GM19324 (cell line): ENCODE results near the gene BORCS8.
"Not testable (repeated sequence)": the region's sequence is repeated elsewhere in the genome, so short reads cannot be mapped to it uniquely, and the experiment has no call there.

Experiments used
- ATAC-seq: cut with Tn5 transposase; IDR thresholded peaks from one replicate; pipeline ENCODE4 v1.9.1; 2021; ENCODE audit warnings: mild to moderate bottlenecking, moderate library complexity; ENCODE audit not compliant: unreplicated experiment, low FRiP score

Gene BORCS8

GRCh38 chr19:19185853-19186740 lies 5.9 kb downstream of the BORCS8 start:
- ATAC-seq, result no peak

DNA sequence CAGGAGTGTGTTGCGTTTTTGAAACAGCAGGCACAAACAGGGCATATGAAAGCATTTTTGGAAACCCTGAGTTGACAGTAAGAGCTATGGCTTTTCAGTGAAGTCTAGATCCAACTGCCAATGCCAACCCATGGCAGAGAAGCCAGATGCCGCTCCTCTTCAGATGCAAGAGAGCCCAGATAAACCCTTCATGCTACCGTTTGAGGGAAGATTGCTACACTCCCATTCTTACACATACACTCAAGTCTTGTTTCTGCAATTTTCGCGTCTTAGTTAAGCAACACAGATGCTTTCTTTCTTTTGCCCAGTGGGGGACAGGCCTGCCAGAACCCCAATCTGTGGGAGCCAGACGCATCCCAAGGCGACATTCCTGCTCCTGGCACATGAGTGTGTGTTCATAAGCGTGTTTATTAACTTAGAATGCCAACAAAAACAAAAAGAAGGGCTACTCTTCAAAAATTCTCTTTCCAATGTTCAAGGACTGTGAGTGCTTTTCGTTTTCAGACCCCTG lies 10.4 kb downstream of the BORCS8 start:
- no peak for ATAC-seq

DNA sequence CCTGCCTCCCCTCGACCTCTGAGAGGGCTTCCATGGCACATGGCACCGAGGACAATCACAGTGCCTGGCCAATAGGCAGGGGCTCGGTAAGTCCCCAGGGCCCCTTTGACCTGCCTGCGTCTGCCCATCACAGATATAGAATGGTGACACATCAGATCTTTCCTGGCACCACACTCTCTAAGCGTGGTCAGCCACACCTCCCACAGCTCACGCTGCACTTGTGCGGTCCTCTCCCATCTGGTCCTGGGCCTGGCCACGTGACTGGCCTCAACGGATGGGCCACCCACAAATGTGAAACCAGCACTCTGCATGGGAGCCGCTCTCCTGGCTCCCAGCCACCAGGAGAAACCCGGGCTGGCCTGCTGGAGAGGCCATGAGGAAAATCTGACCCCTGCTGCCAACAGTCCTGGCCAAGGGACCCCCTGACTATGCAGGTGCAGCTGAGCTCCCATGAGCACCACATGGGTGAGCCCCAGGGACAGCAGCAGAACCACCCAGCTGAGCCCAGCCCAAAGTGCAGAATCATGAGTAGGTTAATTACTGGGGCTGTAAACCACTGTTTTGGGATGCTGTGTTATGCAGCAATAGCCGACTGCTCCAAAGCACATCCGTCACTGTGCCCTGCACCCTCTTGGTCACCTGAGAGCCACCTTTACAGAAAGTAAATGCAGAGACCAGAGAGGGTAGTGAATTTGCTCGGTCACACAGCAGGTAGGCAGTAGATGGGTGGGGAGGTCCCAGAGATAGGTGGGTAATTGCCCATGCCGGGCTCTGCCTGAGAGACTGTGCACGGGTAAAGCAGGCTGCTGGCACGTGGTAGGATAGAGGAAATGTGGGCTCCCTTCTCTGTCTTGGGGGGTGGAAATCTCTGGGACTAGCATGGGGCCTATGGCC lies 12.2 kb downstream of the BORCS8 start:
- no peak for ATAC-seq

DNA sequence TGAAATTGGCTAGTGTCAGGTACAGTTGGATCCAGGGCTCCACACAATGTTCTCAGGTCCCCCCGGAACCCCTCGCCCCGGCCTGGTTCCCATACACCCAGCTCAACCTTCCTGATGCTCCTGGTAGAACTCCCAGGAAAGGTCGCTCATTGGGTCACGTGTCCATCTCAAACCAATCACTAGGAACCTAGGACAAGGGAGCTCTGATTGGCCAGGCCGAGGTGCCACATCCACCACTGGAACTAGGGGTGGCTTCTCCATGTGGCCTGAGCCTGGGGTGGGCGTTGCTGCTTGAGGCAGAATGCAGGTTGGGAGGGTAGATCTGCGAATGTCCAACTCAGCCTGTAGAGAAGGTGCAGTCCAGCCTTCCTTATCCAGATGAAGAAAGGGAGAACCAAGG lies 15.0 kb downstream of the BORCS8 start:
- ATAC-seq, result no peak

GRCh38 chr19:19173243-19173642 lies 18.7 kb downstream of the BORCS8 start:
- not testable (repeated sequence) for ATAC-seq

DNA sequence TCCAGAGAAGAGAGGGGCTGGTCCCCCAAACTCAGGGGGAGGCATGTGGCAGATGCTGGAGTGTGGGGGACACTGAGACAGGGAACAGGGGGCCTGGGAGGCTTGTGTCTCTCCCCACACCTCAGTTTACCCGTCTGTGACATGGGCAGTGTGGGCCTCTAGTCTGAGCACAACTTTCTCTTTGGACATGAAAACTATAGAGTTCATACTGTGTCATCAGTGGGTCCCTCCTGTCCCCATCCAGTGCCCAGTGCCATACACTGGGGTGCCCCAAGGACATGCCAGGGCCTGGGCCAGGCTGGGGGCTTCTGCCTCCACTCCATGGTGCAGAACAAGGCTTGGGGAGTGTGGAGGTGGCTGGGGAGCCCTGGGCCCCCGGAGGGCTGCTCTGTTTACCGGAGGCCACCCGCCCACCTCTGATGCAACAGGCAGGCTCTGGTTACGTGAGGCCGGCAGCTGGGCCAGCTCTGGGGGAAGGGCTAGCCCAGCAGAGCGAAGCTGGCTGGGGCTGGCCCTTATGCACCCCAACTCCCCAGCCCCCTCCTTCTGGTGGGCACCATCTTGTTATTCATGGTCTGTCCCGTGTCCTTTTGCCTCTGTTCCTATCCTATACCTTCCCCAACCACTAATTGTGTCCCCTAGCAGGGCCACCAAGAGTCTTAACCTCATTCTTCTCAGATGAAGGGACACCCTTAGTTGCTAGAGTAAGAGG lies 20.0 kb downstream of the BORCS8 start:
- no peak for ATAC-seq

GRCh38 chr19:19170873-19171672 lies 20.9 kb downstream of the BORCS8 start:
- ATAC-seq, result no peak

DNA sequence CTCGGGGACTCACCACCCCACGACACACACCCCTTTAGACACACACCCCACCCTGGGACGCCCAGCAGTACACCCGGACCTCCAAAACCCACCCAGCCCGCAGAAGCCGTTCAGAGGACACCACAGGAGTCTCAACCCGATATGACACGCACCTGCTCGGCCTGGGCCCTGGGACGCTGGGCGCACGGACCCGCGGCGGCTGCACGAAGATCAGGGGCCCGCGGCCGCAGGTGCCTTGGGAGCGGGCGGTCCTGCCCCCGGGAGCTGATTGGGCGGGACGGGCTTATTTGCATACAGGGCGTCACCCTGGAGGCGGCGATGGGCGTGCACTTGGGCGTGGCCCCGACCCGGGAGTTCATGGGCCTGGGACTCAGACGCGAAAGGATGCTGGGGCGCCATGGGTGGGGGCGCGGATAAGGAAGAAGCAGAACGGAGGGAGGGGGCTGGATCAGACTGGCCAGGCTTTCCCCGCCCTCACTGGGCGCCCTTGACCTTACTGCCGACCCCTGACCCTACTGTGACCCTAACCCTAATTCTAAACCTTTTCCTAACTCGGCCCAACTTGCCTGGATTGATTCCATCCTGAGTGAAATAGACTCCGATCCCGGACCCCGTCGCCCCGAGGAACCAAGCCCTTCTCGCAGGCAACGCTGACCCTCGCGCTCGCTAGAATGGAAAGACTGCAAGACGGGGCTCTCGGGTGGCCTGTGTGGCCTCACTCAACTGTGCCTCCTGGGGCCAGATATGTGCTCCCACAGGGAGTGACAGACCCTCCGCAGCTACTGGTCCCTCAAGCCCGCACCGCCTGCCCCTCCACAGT lies 21.7 kb downstream of the BORCS8 start, which contains the start of gene MEF2B:
Gene MEF2B, minus strand, starts transcription at position 211 of the 820 bp plus-strand sequence. CDS start 19,528 bp downstream, outside the sequence.
- peak; percentile 85 for ATAC-seq

DNA sequence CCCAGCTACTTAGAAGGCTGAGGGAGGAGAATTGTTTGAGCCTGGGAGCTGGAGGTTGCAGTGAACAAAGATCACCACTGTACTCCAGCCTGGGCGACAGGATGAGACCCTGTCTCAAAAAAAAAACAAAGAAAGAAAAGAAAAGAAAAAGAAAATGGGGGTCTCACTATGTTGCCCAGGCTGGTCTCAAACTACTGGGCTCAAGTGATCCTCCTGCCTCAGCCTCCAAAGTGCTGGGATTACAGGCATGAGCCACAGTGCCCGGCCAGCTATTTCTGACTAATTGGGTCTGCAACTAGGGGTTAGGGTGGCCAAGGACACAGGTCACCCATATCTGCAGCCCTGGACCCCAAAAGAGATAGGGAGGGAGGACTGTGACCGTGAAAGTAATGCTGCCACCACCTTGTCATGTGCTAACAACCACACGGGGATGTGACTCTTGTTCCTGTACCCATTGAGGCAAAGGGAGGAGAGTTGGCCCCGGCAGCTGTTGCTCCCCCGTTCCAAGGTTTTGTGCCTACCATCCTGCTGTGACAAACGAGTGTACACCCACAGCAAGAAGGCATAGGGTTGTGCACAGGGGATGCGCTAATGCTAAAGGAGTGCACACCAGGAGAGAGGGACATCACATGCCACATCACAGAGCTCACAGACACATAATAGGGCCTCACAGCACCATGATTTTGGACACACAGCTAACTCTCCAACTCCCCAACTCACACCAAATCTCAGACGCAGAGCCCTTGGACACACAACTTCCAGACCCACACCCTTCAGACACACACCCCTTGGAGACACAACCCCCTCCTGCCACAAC lies 22.5 kb downstream of the BORCS8 start:
- no peak for ATAC-seq

DNA sequence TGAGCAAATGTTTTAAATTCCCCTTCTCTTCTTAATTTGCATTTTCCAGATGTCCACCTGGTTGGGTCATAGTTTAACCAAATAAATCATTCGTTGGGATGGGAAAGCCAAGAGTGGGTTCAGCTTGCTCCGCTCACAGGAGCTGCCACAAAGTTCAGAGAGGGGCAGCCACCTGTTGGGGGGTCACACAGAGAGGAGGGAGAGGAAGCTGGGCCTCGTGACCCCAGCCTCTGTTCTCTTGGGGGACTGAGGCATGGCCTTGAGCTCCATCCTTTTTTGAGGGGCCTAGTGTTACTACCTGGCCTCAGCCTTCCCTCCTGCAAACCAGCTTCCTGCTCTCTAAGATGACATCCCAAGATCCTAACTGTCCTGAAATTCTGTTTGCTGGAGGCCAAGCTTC lies 24.3 kb downstream of the BORCS8 start:
- ATAC-seq, result no peak

GRCh38 chr19:19165396-19165795 lies 26.6 kb downstream of the BORCS8 start:
- no peak for ATAC-seq

DNA sequence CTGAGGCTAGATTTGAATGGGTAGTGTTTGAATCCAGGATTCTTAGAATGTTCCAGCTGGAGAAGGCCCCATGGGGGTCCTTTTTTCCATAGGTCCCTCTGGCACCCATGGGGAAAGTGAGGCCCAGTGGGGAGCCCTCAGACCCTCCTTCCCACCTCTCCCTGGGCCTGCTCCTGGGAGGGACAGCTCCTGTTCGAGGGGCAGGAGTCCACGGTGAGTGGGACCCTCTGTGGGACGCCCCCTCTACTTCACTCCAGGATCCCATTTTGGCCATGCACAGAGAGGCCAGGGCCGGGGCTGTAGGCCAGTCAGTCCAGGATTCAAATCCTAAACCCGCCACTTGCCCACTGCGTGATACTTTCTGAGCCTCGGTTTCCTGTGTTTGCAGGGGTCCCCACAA lies 29.5 kb downstream of the BORCS8 start:
- ATAC-seq, result no peak

DNA sequence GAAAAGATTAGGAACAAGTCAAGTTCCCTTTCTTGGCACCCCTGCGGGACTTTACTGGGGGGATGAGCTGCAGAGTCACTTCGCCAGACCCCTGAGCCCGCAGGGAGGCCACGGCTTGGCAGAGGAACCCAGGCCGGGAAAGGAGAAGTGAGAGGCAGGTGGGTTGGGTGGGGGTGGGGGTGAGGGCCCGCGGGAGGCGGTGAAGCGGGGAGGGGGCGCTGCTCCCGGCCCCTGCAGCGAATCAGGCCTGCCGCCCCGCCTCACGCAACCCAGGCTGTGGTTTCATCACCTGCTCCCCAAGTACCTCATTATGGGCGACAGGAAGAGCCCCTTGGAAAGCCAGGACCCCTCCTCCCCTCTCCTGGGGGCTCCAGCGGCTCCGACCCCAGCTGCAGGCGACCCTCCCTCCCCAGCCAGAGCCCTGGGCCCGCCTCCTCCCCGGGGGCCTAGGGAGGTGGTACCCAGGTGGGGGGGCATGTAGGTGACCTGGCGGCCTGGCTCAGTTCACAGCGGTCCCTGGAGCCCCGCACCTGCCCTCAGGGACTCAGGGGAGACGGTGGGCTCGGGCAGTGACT lies 31.4 kb downstream of the BORCS8 start:
- no peak for ATAC-seq

DNA sequence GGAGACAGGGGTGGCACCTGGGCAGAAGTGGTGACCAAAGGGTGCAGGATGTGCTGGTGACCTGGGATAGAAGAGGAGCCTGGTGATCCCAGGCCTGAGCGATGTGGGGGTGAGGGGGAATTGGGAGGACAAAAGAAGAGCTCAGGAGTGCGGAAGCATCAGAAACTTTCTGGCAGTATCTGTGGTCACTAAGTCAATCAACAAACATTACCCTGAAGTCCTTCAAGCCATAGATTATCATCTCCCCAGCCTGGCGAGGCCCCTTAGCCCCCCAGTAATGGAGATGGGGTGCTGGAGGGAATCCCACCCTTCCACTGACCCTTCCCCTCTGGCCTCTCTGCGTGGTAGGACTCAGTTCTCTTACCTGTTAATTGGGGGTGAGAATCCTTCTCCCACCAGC lies 32.4 kb downstream of the BORCS8 start:
- no peak for ATAC-seq

- ATAC-seq, result no peak
Measured at GRCh38 chr19:19157808-19158207, 34.1 kb downstream of the BORCS8 start.

DNA sequence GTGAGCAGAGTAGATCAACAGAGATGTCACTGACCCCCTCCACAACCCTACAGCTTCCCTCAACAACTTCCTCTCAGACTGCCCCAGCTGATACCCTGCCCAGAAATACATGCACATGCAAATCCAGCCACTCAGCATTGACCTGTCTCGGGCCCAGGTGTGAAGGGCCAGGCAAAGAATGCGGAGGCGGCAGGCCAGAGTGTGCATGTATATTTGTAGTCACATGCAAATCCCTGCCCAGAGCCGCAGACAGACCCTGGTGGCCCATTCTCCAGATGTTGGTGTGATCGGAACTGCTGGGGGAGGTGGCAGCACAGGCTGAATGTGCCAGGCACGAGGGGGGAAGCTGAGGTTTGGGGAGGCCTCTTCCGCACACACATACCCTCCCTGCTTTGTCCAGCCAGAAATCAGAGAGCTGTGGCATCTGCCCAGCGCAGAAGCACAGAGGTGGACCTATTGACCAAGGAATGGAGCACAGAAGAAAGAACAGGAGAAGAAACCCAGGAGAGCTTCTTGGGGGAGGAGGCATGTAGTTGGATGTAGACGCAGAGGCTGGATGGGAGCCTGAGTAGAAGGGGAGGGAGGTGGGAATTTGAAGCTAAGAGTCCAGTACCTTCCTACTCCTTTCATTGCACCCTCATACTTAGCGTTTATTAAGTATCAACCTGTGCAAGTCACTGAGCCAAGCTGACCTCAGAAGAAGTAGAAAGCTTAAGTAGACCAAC lies 36.3 kb downstream of the BORCS8 start:
- peak; percentile 87 for ATAC-seq
